DLD1 (cell line): ENCODE measurements around the gene PPP1R37.

Source experiments
- in situ Hi-C: cut with HindIII; loops from 2 replicates; pipeline ENCODE4 v1.10.0; 2017; ENCODE audit warnings: low sequenced_read_pairs

Gene PPP1R37

GRCh38 chr19:45186509-45187334, 93.7 kb downstream of the PPP1R37 start:
- in situ Hi-C loops: no loop called here

GRCh38 chr19:45187421-45188100, 94.6 kb downstream of the PPP1R37 start:
- in situ Hi-C loops: no loop called here

- in situ Hi-C loops: no loop called here
Measured at GRCh38 chr19:45189971-45190370, 97.0 kb downstream of the PPP1R37 start.

- in situ Hi-C loops: no loop called here
Measured at GRCh38 chr19:45191375-45191774, 98.4 kb downstream of the PPP1R37 start.

- in situ Hi-C loops: no loop called here
Measured at GRCh38 chr19:45195764-45196163, 102.8 kb downstream of the PPP1R37 start.
